Testis (tissue), 2 donors: Measurements from ENCODE around the gene PLAAT3.

Experiments
- POLR2A ChIP-seq: fragments of 450-650 bp; IDR thresholded peaks from one replicate; pipeline ENCODE4 v1.6.1; 2017; ENCODE audit warnings: antibody characterized with exemption, mild to moderate bottlenecking, moderate library complexity
- TF ChIP-seq, protein P1 (sequence below), 3 experiments: fragments of 450-650 bp in 2 of 3; fragments of 200-600 bp in 1 of 3; sonication (generic) in 1 of 3; IDR thresholded peaks; one replicate each; pipeline ENCODE4 v1.5.1; 2016 to 2019; ENCODE audit warnings: antibody characterized with exemption in 3 of 3, mild to moderate bottlenecking in 2 of 3, moderate library complexity in 1 of 3

DNA sequence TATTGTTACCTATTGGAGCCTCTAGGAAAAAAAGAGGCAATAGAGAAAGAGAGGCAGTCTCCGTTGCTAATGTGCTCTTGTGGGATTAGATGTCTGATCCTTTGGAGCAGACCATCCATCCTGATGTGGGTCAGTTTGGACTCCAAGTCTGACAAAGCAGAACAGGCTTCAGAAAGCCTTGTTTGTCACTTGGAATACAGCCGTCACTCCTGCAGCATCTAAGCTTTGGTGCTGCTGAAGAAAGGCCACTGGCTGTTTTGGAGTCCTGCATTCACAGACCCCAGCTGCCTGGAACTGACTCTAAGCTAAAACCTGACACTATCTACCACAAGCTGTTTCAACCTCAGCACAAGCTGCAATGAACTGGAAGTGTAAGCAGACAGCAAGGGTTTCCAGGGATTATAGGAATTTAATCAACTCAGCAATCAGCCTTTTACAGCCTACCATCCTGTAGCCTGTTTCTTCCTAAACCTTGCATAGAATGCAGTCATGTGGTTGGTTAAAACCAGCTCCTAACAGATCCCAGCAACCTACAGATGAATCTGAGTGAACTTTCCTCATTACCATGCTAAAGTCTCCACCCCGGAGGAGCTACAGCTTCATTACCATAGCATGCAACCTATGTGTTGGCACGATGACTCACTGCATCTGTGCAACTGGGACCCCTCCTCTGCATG lies 81.3 kb downstream of the PLAAT3 start:
- TF ChIP-seq, protein P1, sequence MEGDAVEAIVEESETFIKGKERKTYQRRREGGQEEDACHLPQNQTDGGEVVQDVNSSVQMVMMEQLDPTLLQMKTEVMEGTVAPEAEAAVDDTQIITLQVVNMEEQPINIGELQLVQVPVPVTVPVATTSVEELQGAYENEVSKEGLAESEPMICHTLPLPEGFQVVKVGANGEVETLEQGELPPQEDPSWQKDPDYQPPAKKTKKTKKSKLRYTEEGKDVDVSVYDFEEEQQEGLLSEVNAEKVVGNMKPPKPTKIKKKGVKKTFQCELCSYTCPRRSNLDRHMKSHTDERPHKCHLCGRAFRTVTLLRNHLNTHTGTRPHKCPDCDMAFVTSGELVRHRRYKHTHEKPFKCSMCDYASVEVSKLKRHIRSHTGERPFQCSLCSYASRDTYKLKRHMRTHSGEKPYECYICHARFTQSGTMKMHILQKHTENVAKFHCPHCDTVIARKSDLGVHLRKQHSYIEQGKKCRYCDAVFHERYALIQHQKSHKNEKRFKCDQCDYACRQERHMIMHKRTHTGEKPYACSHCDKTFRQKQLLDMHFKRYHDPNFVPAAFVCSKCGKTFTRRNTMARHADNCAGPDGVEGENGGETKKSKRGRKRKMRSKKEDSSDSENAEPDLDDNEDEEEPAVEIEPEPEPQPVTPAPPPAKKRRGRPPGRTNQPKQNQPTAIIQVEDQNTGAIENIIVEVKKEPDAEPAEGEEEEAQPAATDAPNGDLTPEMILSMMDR (IDR thresholded peaks at IDR 0.05) = no peak
- no peak for TF ChIP-seq POLR2A
